Activated naive CD4-positive, alpha-beta T cell treated with anti-CD3 and anti-CD28 coated beads for 36 hours (primary cell): ENCODE results near the gene GJD3. TPM values are rescaled to one million over a fixed set of nuclear protein-coding genes. Genes with fewer than 3 reads are reported as not detected.

ENCODE experiments used
- CTCF ChIA-PET: fragments of 350-600 bp; sonication (Branson Sonifier 250); formaldehyde crosslinking; loops from one replicate; lab custom pipeline; 2021; ENCODE audit warnings: antibody characterized with exemption; lab: Charles Lee
- DNase-seq: peaks from one replicate; pipeline ENCODE4 v3.0.0-alpha.2; 2020
- H3K27ac Mint-ChIP-seq: one replicate; pipeline ENCODE4 v1.8.0; 2021; ENCODE audit warnings: mild to moderate bottlenecking, mixed read lengths
- H3K27me3 Mint-ChIP-seq: one replicate; pipeline ENCODE4 v1.8.0; 2021; ENCODE audit warnings: low read depth, mixed read lengths
- H3K36me3 Mint-ChIP-seq: one replicate; pipeline ENCODE4 v1.8.0; 2021; ENCODE audit warnings: low read depth, mixed read lengths
- H3K4me1 Mint-ChIP-seq: one replicate; pipeline ENCODE4 v1.8.0; 2021; ENCODE audit warnings: low read depth, mixed read lengths
- H3K4me3 Mint-ChIP-seq: one replicate; pipeline ENCODE4 v1.8.0; 2021; ENCODE audit warnings: mild to moderate bottlenecking, moderate library complexity, mixed read lengths
- H3K9me3 Mint-ChIP-seq: one replicate; pipeline ENCODE4 v1.8.0; 2021; ENCODE audit warnings: mixed read lengths
- intact Hi-C: fragments of 100-400 bp; cut with micrococcal nuclease; formaldehyde crosslinking; loops from one replicate; pipeline ENCODE4 v1.15.1; 2023
- total RNA-seq, 2 experiments: library from RNA; stranded (reverse); gene quantifications; one replicate each; pipeline ENCODE4 v1.2.3, GENCODE V29; 2021

Gene GJD3
- total RNA-seq, 2 experiments from 2014 or later = not detected

DNA sequence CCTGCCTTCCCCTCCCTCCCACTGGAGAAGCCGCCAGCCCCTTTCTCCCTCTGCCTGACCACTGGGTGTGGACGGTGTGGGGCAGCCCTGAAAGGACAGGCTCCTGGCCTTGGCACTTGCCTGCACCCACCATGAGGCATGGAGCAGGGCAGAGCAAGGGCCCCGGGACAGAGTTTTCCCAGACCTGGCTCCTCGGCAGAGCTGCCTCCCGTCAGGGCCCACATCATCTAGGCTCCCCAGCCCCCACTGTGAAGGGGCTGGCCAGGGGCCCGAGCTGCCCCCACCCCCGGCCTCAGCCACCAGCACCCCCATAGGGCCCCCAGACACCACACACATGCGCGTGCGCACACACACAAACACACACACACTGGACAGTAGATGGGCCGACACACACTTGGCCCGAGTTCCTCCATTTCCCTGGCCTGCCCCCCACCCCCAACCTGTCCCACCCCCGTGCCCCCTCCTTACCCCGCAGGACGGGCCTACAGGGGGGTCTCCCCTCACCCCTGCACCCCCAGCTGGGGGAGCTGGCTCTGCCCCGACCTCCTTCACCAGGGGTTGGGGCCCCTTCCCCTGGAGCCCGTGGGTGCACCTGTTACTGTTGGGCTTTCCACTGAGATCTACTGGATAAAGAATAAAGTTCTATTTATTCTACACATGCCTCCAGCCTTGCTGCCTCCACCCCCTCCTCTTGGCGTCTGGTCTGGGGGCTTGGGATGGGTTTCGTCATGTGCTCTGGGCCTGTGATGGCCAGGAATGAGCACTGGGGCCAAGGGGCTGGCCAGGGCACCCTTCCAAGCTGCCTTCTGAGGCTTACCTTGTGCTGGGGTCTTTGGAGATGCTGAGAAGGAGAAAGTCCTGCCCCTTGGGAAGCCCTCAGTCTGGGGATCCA, 7.3 kb downstream of the GJD3 start:
- CTCF ChIA-PET = interaction anchor here (0.6 to 9.6 kb wide), 12 partner anchors 8 to 425 kb away, joined by 3 to 178 read pairs (median 4); partner anchors contain the start of genes IGFBP4 and KRT27
- H3K4me3 Mint-ChIP-seq = no peak overlapping the region
- H3K27me3 Mint-ChIP-seq = peaks cover 8% of the 10 kb centered on the region
- DNase-seq = no peak
- intact Hi-C loops = loop anchor here (5.0 kb wide), 1 partner anchor 1310 kb away; no protein-coding TSS in a partner anchor
- no peaks in the 10 kb centered on the region for H3K9me3 Mint-ChIP-seq
- peaks cover 12% of the 10 kb centered on the region for H3K4me1 Mint-ChIP-seq
- peaks cover 2% of the 10 kb centered on the region for H3K36me3 Mint-ChIP-seq
- H3K27ac Mint-ChIP-seq = no peak overlapping the region

DNA sequence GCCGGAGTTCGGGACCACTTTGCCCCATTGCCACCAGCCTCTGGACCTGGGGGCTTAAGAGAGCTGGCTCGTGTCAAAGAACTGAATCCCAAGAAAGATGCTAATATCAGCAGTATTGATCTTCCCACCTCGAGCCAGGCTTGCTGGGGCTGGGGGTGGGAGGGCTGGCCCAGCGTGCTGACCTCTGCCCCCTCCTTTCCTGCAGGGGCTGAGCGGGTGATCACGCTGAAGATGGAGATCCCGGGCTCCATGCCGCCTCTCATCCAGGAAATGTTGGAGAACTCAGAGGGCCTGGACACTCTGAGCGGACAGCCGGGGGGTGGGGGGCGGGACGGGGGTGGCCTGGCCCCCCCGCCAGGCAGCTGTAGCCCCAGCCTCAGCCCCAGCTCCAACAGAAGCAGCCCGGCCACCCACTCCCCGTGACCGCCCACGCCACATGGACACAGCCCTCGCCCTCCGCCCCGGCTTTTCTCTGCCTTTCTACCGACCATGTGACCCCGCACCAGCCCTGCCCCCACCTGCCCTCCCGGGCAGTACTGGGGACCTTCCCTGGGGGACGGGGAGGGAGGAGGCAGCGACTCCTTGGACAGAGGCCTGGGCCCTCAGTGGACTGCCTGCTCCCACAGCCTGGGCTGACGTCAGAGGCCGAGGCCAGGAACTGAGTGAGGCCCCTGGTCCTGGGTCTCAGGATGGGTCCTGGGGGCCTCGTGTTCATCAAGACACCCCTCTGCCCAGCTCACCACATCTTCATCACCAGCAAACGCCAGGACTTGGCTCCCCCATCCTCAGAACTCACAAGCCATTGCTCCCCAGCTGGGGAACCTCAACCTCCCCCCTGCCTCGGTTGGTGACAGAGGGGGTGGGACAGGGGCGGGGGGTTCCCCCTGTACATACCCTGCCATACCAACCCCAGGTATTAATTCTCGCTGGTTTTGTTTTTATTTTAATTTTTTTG, 8.5 kb downstream of the GJD3 start:
- intact Hi-C loops = loop anchor here (1.0 to 5.0 kb wide), 3 partner anchors 53 to 1311 kb away; no protein-coding TSS in a partner anchor
- Mint-ChIP-seq H3K4me1 (peaks cover 9% of the 10 kb centered on the region), H3K36me3 (peaks cover 2% of the 10 kb centered on the region), H3K27me3 (peaks cover 4% of the 10 kb centered on the region), H3K9me3 (no peaks in the 10 kb centered on the region), H3K4me3 (no peak overlapping the region), H3K27ac (no peak overlapping the region)
- CTCF ChIA-PET = interaction anchor here (0.6 to 9.6 kb wide), 13 partner anchors 10 to 426 kb away, joined by 3 to 178 read pairs (median 7); partner anchors contain the start of genes IGFBP4 and KRT27
- no peak for DNase-seq

GRCh38 chr17:40355123-40355803, 9.3 kb downstream of the GJD3 start:
- Mint-ChIP-seq H3K27ac (no peak overlapping the region), H3K36me3 (peaks cover 2% of the 10 kb centered on the region)
- CTCF ChIA-PET = interaction anchor here (0.6 to 9.6 kb wide), 32 partner anchors 11 to 384 kb away, joined by 3 to 178 read pairs (median 4); partner anchors contain the start of genes CDC6 and RARA

DNA sequence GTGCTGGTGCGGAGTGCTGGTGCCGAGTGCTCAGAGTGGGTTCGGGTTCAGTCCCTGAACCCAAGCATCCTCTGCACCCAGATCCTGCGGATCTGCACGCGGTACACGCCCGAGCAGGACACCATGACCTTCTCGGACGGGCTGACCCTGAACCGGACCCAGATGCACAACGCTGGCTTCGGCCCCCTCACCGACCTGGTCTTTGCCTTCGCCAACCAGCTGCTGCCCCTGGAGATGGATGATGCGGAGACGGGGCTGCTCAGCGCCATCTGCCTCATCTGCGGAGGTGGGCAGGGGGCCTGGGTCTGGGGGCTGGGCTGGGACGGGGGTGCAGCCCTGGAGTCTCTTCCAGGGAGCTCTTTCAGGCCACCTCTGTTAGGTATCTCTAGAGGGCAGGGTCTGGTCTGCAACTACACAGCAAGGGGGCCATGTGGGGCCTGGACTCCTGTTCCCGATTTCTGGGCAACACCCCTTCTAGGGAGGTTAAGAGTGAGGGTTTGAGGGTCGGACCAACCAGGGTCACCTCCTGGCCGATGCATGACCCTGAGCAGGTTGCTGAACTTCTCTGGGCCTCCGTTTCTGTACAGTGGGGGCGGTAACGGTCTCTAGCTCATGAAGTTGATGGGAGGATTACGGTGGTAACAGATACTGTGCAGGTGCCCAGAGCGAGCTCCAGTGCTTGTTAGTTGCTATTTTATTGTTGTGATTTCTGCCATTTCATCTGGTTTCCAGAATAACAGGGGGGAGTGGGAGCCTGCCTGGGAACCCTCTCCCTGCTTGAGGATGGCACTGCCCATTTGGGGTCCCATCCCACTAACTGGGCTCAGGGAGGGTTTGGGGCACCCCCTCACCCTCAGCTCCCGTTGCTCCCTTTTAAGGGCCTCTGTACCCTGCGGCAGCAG, 10.1 kb downstream of the GJD3 start:
- Mint-ChIP-seq H3K36me3 (peaks cover 5% of the 10 kb centered on the region), H3K27ac (peak overlapping the region; percentile 53), H3K27me3 (no peaks in the 10 kb centered on the region), H3K9me3 (no peaks in the 10 kb centered on the region), H3K4me3 (no peak overlapping the region), H3K4me1 (peaks cover 9% of the 10 kb centered on the region)
- no peak for DNase-seq
- CTCF ChIA-PET = interaction anchor here (0.6 to 9.6 kb wide), 37 partner anchors 10 to 384 kb away, joined by 3 to 178 read pairs (median 4); partner anchors contain the start of genes CDC6, GJD3 and RARA
- intact Hi-C loops = loop anchor here (1.0 to 5.0 kb wide), 3 partner anchors 51 to 1313 kb away; no protein-coding TSS in a partner anchor

More at GRCh38 chr17:40355123-40355803, 9.3 kb downstream of the GJD3 start:
- DNase-seq = peak; percentile 82
- Mint-ChIP-seq H3K9me3 (no peaks in the 10 kb centered on the region), H3K27me3 (peaks cover 2% of the 10 kb centered on the region), H3K4me1 (peaks cover 9% of the 10 kb centered on the region), H3K4me3 (no peak overlapping the region)
- intact Hi-C loops = loop anchor here (1.0 to 5.0 kb wide), 3 partner anchors 52 to 1312 kb away; no protein-coding TSS in a partner anchor

GRCh38 chr17:40352779-40353394, 11.7 kb downstream of the GJD3 start:
- CTCF ChIA-PET = interaction anchor here (0.8 to 9.6 kb wide), 7 partner anchors 12 to 181 kb away, joined by 3 to 178 read pairs (median 4); partner anchors contain the start of genes GJD3 and WIPF2
- intact Hi-C loops = no loop called here
- Mint-ChIP-seq H3K27me3 (no peaks in the 10 kb centered on the region), H3K36me3 (peaks cover 5% of the 10 kb centered on the region), H3K4me3 (no peak overlapping the region), H3K4me1 (peaks cover 4% of the 10 kb centered on the region), H3K9me3 (no peaks in the 10 kb centered on the region), H3K27ac (no peak overlapping the region)
- DNase-seq = no peak

- no peak overlapping the region for H3K4me3 Mint-ChIP-seq
- no peaks in the 10 kb centered on the region for H3K27me3 Mint-ChIP-seq
- intact Hi-C loops = no loop called here
- H3K4me1 Mint-ChIP-seq = peaks cover 4% of the 10 kb centered on the region
- H3K27ac Mint-ChIP-seq = no peak overlapping the region
- DNase-seq = no peak
- H3K9me3 Mint-ChIP-seq = no peaks in the 10 kb centered on the region
- CTCF ChIA-PET = interaction anchor here (1.1 to 9.6 kb wide), 6 partner anchors 13 to 154 kb away, joined by 3 to 178 read pairs (median 4); partner anchors contain the start of genes GJD3 and WIPF2
- peaks cover 5% of the 10 kb centered on the region for H3K36me3 Mint-ChIP-seq
Observed at GRCh38 chr17:40352237-40352778, 12.2 kb downstream of the GJD3 start.

GRCh38 chr17:40351359-40352236, 12.9 kb downstream of the GJD3 start:
- peaks cover 11% of the 10 kb centered on the region for H3K4me1 Mint-ChIP-seq
- no peak overlapping the region for H3K4me3 Mint-ChIP-seq
- no peaks in the 10 kb centered on the region for H3K27me3 Mint-ChIP-seq
- peaks cover 5% of the 10 kb centered on the region for H3K36me3 Mint-ChIP-seq
- CTCF ChIA-PET = interaction anchor here (0.5 to 9.6 kb wide), 7 partner anchors 34 to 245 kb away, joined by 3 to 178 read pairs (median 4); partner anchors contain the start of gene WIPF2
- intact Hi-C loops = no loop called here
- no peak overlapping the region for H3K27ac Mint-ChIP-seq
- no peaks in the 10 kb centered on the region for H3K9me3 Mint-ChIP-seq
- no peak for DNase-seq

GRCh38 chr17:40350689-40351358, 13.7 kb downstream of the GJD3 start:
- Mint-ChIP-seq H3K27me3 (no peaks in the 10 kb centered on the region), H3K27ac (no peak overlapping the region), H3K4me3 (no peak overlapping the region), H3K9me3 (no peaks in the 10 kb centered on the region), H3K4me1 (peaks cover 18% of the 10 kb centered on the region), H3K36me3 (peaks cover 5% of the 10 kb centered on the region)
- intact Hi-C loops = no loop called here
- CTCF ChIA-PET = interaction anchor here (0.5 to 9.6 kb wide), 4 partner anchors 33 to 152 kb away, joined by 3 to 178 read pairs (median 18); no protein-coding TSS in a partner anchor
- DNase-seq = no peak
